ENCODE results near the gene AIM2. TPM values are rescaled to one million over a fixed set of nuclear protein-coding genes. Genes with fewer than 3 reads are reported as not detected.

The AIM2 gene
- total RNA-seq, 4 donors from 2014 or later = not detected

- Histone ChIP-seq H3K27ac (peak overlapping the region in 2 of 4 donors; percentile 80 to 81), H3K36me3 (peaks cover 0 to 11% of the 10 kb centered on the region in 2 donors), H3K27me3 (no peaks in the 10 kb centered on the region), H3K4me3 (peak overlapping the region in 1 of 4 donors; percentile 53), H3K4me1 (no peaks in the 10 kb centered on the region), H3K9me3 (no peaks in the 10 kb centered on the region)
- no peak for TF ChIP-seq CTCF (IDR thresholded peaks at IDR 0.05 in 4 of 5, conservative IDR thresholded peaks at IDR 0.05 in 1 of 5)
- no peak for TF ChIP-seq POLR2A (IDR thresholded peaks at IDR 0.05)
- ATAC-seq (no peak), DNase-seq (no peak)
- intact Hi-C loops (cut with DNase I; ENCODE audit: low total_unique reads) = no loop called here
- in situ Hi-C loops (cut with MboI; ENCODE audit: low sequenced_read_pairs in 4 of 4) = no loop called here
Observed at GRCh38 chr1:159014003-159014571, 62.5 kb downstream of the AIM2 start.

- Histone ChIP-seq H3K4me1 (no peaks in the 10 kb centered on the region), H3K4me3 (peak overlapping the region; percentile 24 to 58 (median 56))
Observed at GRCh38 chr1:159012495-159012894, 64.1 kb downstream of the AIM2 start.

More at GRCh38 chr1:159012495-159012894, 64.1 kb downstream of the AIM2 start:
- DNase-seq = peak in 1 of 2 donors; percentile 9
- no peak for ATAC-seq
- intact Hi-C loops (cut with DNase I; ENCODE audit: low total_unique reads) = no loop called here
- H3K36me3 ChIP-seq = peaks cover 0 to 11% of the 10 kb centered on the region in 2 donors
- no peaks in the 10 kb centered on the region for H3K9me3 ChIP-seq
- TF ChIP-seq CTCF (IDR thresholded peaks at IDR 0.05 in 4 of 5, conservative IDR thresholded peaks at IDR 0.05 in 1 of 5) (no peak), POLR2A (IDR thresholded peaks at IDR 0.05) (peak; percentile 29 to 69)
- no peaks in the 10 kb centered on the region for H3K27me3 ChIP-seq
- in situ Hi-C loops (cut with MboI; ENCODE audit: low sequenced_read_pairs in 4 of 4) = no loop called here
- peak overlapping the region; percentile 66 to 81 (median 76) for H3K27ac ChIP-seq

Other genes with a start within 250 kb of the AIM2 start
- gene MNDA, start 245.4 kb downstream of the AIM2 start, total RNA-seq = 1 to 10 TPM; 1.0 to 2.7 (median 2.4) TPM
- gene PYHIN1, start 145.2 kb downstream of the AIM2 start, total RNA-seq = under 1 TPM in 1 of 4 donors, not detected in 3; 0.16 TPM
- gene IFI16, start 66.9 kb downstream of the AIM2 start, total RNA-seq = 10 to 100 TPM; 13.5 to 18.5 (median 14.2) TPM
- gene CADM3, start 94.8 kb upstream of the AIM2 start, total RNA-seq = 1 to 10 TPM in 2 of 4 donors, under 1 TPM in 1, not detected in 1; 0.76 to 1.2 (median 1.0) TPM
- gene ACKR1, start 128.1 kb upstream of the AIM2 start, total RNA-seq = 10 to 100 TPM; 10.1 to 34.8 (median 21.8) TPM
- gene FCER1A, start 225.6 kb upstream of the AIM2 start, total RNA-seq = not detected

Data from gastrocnemius medialis (tissue), 4 donors.